C4-2B (cell line): ENCODE data around the gene CAGE1.

Source experiments
- ZFX ChIP-seq: fragments of 450-650 bp; IDR thresholded peaks from 2 replicates; pipeline ENCODE4 v1.6.1; 2017
- TF ChIP-seq, protein P1 (sequence below): fragments of 450-650 bp; conservative IDR thresholded peaks from 2 replicates; pipeline ENCODE4 v1.5.1; 2017; ENCODE audit warnings: mild to moderate bottlenecking

DNA sequence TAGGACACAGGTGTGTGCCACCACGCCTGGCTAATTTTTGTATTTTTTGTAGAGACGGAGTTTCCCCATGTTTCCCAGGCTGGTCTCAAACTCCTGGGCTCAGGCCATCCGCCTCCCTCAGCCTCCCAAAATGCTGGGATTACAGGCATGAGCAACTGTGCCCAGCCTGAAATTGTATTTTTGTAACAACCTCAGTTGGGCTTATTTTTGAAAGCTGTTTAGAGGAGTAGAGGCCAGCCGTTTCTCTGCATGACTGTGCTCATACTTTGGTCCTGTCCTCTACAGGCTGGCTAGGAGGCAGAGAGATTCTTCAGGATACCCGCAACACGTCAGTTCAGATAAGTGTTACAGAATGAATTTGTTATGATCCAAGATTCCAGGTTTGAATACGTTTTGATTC is 22.1 kb downstream of the CAGE1 start:
- TF ChIP-seq, protein P1, sequence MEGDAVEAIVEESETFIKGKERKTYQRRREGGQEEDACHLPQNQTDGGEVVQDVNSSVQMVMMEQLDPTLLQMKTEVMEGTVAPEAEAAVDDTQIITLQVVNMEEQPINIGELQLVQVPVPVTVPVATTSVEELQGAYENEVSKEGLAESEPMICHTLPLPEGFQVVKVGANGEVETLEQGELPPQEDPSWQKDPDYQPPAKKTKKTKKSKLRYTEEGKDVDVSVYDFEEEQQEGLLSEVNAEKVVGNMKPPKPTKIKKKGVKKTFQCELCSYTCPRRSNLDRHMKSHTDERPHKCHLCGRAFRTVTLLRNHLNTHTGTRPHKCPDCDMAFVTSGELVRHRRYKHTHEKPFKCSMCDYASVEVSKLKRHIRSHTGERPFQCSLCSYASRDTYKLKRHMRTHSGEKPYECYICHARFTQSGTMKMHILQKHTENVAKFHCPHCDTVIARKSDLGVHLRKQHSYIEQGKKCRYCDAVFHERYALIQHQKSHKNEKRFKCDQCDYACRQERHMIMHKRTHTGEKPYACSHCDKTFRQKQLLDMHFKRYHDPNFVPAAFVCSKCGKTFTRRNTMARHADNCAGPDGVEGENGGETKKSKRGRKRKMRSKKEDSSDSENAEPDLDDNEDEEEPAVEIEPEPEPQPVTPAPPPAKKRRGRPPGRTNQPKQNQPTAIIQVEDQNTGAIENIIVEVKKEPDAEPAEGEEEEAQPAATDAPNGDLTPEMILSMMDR: no peak
- TF ChIP-seq ZFX: no peak
